IMR-90 (cell line): ENCODE measurements around the gene PTPRN2. TPM values are rescaled to one million over a fixed set of nuclear protein-coding genes. Genes with fewer than 3 reads are reported as not detected.

ENCODE experiments used
- ATAC-seq: fragments of 200-7000 bp; cut with Tn5 transposase; 2 replicates; pipeline ENCODE4 v1.9.1; 2020; ENCODE audit warnings: low read depth, mild to moderate bottlenecking, moderate library complexity
- BruUV-seq: library from RNA; stranded (reverse); fragments of 400-500 nt; replicated peaks from 2 replicates; lab custom pipeline; 2021; lab: Mats Ljungman, UMichigan
- CTCF ChIA-PET: fragments of 300-600 bp; formaldehyde crosslinking; extraction: SDS; loops from one replicate; lab custom pipeline; 2021; ENCODE audit warnings: antibody characterized with exemption; lab: Yijun Ruan, JAX
- POLR2A ChIA-PET: fragments of 300-600 bp; sonication (Branson Sonifier 250); formaldehyde crosslinking; loops from one replicate; lab custom pipeline; 2022; ENCODE audit warnings: antibody characterized with exemption; ENCODE audit not compliant: unreplicated experiment; lab: Charles Lee
- DNase-seq: peaks from one replicate; pipeline ENCODE4 v3.0.0; 2013
- H2AFZ ChIP-seq: replicated peaks from 2 replicates; pipeline ENCODE3; 2013; ENCODE audit warnings: low read length, mild to moderate bottlenecking; ENCODE audit not compliant: poor library complexity
- H2AK5ac ChIP-seq: 2 replicates; pipeline ENCODE4 v1.6.1; 2013; ENCODE audit warnings: low read depth, low read length, inconsistent platforms
- H2AK9ac ChIP-seq: replicated peaks from 2 replicates; pipeline ENCODE3; 2013; ENCODE audit warnings: mild to moderate bottlenecking, low read depth, low read length, moderate library complexity; ENCODE audit not compliant: poor library complexity
- H2BK120ac ChIP-seq: 2 replicates; pipeline ENCODE4 v1.6.1; 2013; ENCODE audit warnings: low read depth, low read length, inconsistent platforms
- H2BK15ac ChIP-seq: 3 replicates; pipeline ENCODE4 v1.6.1; 2013; ENCODE audit warnings: low read depth, low read length, inconsistent platforms
- H2BK20ac ChIP-seq: 2 replicates; pipeline ENCODE4 v1.6.1; 2013; ENCODE audit warnings: low read depth, mild to moderate bottlenecking, inconsistent platforms, low read length, moderate library complexity
- H2BK5ac ChIP-seq: 2 replicates; pipeline ENCODE4 v1.6.1; 2013; ENCODE audit warnings: mild to moderate bottlenecking, low read depth, low read length, inconsistent platforms; ENCODE audit not compliant: poor library complexity, severe bottlenecking
- H3K14ac ChIP-seq: replicated peaks from 2 replicates; pipeline ENCODE4 v1.6.1; 2013; ENCODE audit warnings: low read depth, low read length, inconsistent platforms
- H3K18ac ChIP-seq: 2 replicates; pipeline ENCODE4 v1.6.1; 2013; ENCODE audit warnings: low read depth, low read length, control low read depth
- H3K23ac ChIP-seq: 2 replicates; pipeline ENCODE4 v1.6.1; 2013; ENCODE audit warnings: low read depth, low read length, inconsistent platforms
- H3K27ac ChIP-seq: 2 replicates; pipeline ENCODE4 v1.5.1; 2013; ENCODE audit warnings: mild to moderate bottlenecking, control low read depth, low read length; ENCODE audit not compliant: insufficient read depth
- H3K27me3 ChIP-seq: 2 replicates; pipeline ENCODE4 v1.6.1; 2013; ENCODE audit warnings: low read length; ENCODE audit not compliant: control insufficient read depth, insufficient read depth
- H3K36me3 ChIP-seq: 2 replicates; pipeline ENCODE4 v1.6.1; 2013; ENCODE audit warnings: low read length, mixed read lengths; ENCODE audit not compliant: control insufficient read depth, insufficient read depth
- H3K4ac ChIP-seq: 2 replicates; pipeline ENCODE4 v1.6.1; 2013; ENCODE audit warnings: low read depth, low read length, inconsistent platforms
- H3K4me1 ChIP-seq: 2 replicates; pipeline ENCODE4 v1.6.1; 2013; ENCODE audit warnings: low read length, mixed read lengths; ENCODE audit not compliant: control insufficient read depth, insufficient read depth
- H3K4me2 ChIP-seq: 2 replicates; pipeline ENCODE4 v1.6.1; 2013; ENCODE audit warnings: low read depth, mild to moderate bottlenecking, control low read depth, low read length, moderate library complexity
- H3K4me3 ChIP-seq: 2 replicates; pipeline ENCODE4 v1.5.1; 2013; ENCODE audit warnings: low read depth, mild to moderate bottlenecking, control low read depth, low read length, moderate library complexity; ENCODE audit not compliant: insufficient read depth
- H3K56ac ChIP-seq: 2 replicates; pipeline ENCODE4 v1.6.1; 2013; ENCODE audit warnings: low read length, inconsistent platforms; ENCODE audit not compliant: insufficient read depth; ENCODE audit errors: extremely low read depth
- H3K79me1 ChIP-seq, 2 experiments: 2 replicates each; pipeline ENCODE4 v1.6.1; 2013; ENCODE audit warnings: low read length in 2 of 2, inconsistent platforms in 1 of 2, low read depth in 1 of 2
- H3K9ac ChIP-seq: 2 replicates; pipeline ENCODE4 v1.6.1; 2013; ENCODE audit warnings: low read depth, low read length, control low read depth
- H3K9me1 ChIP-seq: 2 replicates; pipeline ENCODE4 v1.6.1; 2013; ENCODE audit warnings: low read length, inconsistent platforms; ENCODE audit not compliant: insufficient read depth
- H3K9me3 ChIP-seq: 2 replicates; pipeline ENCODE4 v1.6.1; 2013; ENCODE audit warnings: low read length; ENCODE audit not compliant: control insufficient read depth, insufficient read depth
- H4K20me1 ChIP-seq: 2 replicates; pipeline ENCODE4 v1.6.1; 2013; ENCODE audit warnings: low read length, inconsistent platforms; ENCODE audit not compliant: insufficient read depth
- H4K5ac ChIP-seq: 2 replicates; pipeline ENCODE4 v1.6.1; 2013; ENCODE audit warnings: mild to moderate bottlenecking, low read depth, low read length, control low read depth
- H4K8ac ChIP-seq, 2 experiments: 2 replicates each; pipeline ENCODE4 v1.6.1; 2013; ENCODE audit warnings: low read depth in 2 of 2, low read length in 2 of 2, control low read depth in 1 of 2, inconsistent platforms in 1 of 2
- H4K91ac ChIP-seq: 2 replicates; pipeline ENCODE4 v1.6.1; 2013; ENCODE audit warnings: low read depth, low read length, inconsistent platforms; ENCODE audit not compliant: insufficient read depth
- BHLHE40 ChIP-seq: fragments of 150-350 bp; IDR thresholded peaks from 2 replicates; pipeline ENCODE4 v1.6.1; 2016; ENCODE audit warnings: mild to moderate bottlenecking, low read depth, low read length
- CEBPB ChIP-seq: IDR thresholded peaks from 2 replicates; pipeline ENCODE4 v1.6.1; 2012; ENCODE audit warnings: low read depth, low read length, improper control_type of control experiment
- CHD1 ChIP-seq: IDR thresholded peaks from 2 replicates; pipeline ENCODE4 v1.6.1; 2012; ENCODE audit warnings: low read depth, low read length, improper control_type of control experiment
- CTCF ChIP-seq: conservative IDR thresholded peaks from 2 replicates; pipeline ENCODE4 v1.5.1; 2012; ENCODE audit warnings: mild to moderate bottlenecking, low read depth, low read length, improper control_type of control experiment
- ELK1 ChIP-seq: fragments of 150-350 bp; IDR thresholded peaks from 2 replicates; pipeline ENCODE4 v1.6.1; 2016; ENCODE audit warnings: low read depth, mild to moderate bottlenecking, low read length, moderate library complexity, borderline replicate concordance
- FOS ChIP-seq: fragments of 150-350 bp; IDR thresholded peaks from 2 replicates; pipeline ENCODE4 v1.6.1; 2016; ENCODE audit warnings: low read depth, low read length
- MAFK ChIP-seq: IDR thresholded peaks from 2 replicates; pipeline ENCODE4 v1.6.1; 2012; ENCODE audit warnings: low read depth, low read length, improper control_type of control experiment
- MAZ ChIP-seq: IDR thresholded peaks from 2 replicates; pipeline ENCODE4 v1.6.1; 2012; ENCODE audit warnings: low read depth, mild to moderate bottlenecking, low read length, improper control_type of control experiment, moderate library complexity, borderline replicate concordance
- MXI1 ChIP-seq: IDR thresholded peaks from 2 replicates; pipeline ENCODE4 v1.6.1; 2012; ENCODE audit warnings: low read depth, mild to moderate bottlenecking, low read length, moderate library complexity, borderline replicate concordance
- NFE2L2 ChIP-seq: fragments of 150-350 bp; IDR thresholded peaks from 2 replicates; pipeline ENCODE4 v1.6.1; 2016; ENCODE audit warnings: low read depth, mild to moderate bottlenecking, low read length
- POLR2A ChIP-seq: IDR thresholded peaks from 2 replicates; pipeline ENCODE4 v1.6.1; 2012; ENCODE audit warnings: mild to moderate bottlenecking, low read depth, low read length
- RAD21 ChIP-seq: IDR thresholded peaks from 2 replicates; pipeline ENCODE4 v1.6.1; 2012; ENCODE audit warnings: low read length, improper control_type of control experiment
- RCOR1 ChIP-seq: IDR thresholded peaks from 2 replicates; pipeline ENCODE4 v1.6.1; 2012; ENCODE audit warnings: mild to moderate bottlenecking, low read length, improper control_type of control experiment; ENCODE audit not compliant: insufficient replicate concordance
- RFX5 ChIP-seq: IDR thresholded peaks from 2 replicates; pipeline ENCODE4 v1.8.0; 2012; ENCODE audit warnings: low read depth, mild to moderate bottlenecking, low read length, moderate library complexity
- SMC3 ChIP-seq: fragments of 150-350 bp; IDR thresholded peaks from 2 replicates; pipeline ENCODE4 v1.6.1; 2016; ENCODE audit warnings: low read depth, mild to moderate bottlenecking, antibody characterized with exemption, low read length, moderate library complexity
- USF2 ChIP-seq: fragments of 150-350 bp; IDR thresholded peaks from 2 replicates; pipeline ENCODE4 v1.6.1; 2017; ENCODE audit warnings: mild to moderate bottlenecking, antibody characterized with exemption, low read length, low read depth
- WGBS, 2 experiments: methylation state at CpG; one replicate each; pipeline versions ENCODE4 v1.1.5 to v1.1.7; 2013; ENCODE audit warnings: missing lambda C conversion rate in 2 of 2; ENCODE audit not compliant: insufficient read length in 1 of 2; ENCODE audit errors: extremely low coverage in 2 of 2; 5-methylcytosine and 5-hydroxymethylcytosine counted together
- dilution Hi-C: fragments of 300-500 bp; cut with HindIII; formaldehyde crosslinking; loops from one replicate; pipeline ENCODE4 v1.14.3; 2018; ENCODE audit warnings: low sequenced_read_pairs; ENCODE audit not compliant: unreplicated experiment
- in situ Hi-C: fragments of 300-500 bp; cut with MboI; formaldehyde crosslinking; loops from 3 replicates; pipeline ENCODE4 v1.14.3; 2019; ENCODE audit warnings: low sequenced_read_pairs, inconsistent platforms, mixed read lengths
- intact Hi-C: fragments of 100-400 bp; cut with micrococcal nuclease; formaldehyde crosslinking; loops from 2 replicates; pipeline ENCODE4 v1.10.0; 2022
- polyA plus RNA-seq, 3 experiments: library from polyadenylated mRNA; depleted of rRNA; stranded (reverse); fragments of >200 nt; gene quantifications; 2 replicates each; pipeline ENCODE4 v1.2.3, GENCODE V29; 2012; ENCODE audit warnings: low replicate concordance in 1 of 3
- total RNA-seq: library from RNA; depleted of rRNA; stranded (reverse); fragments of >200 nt; gene quantifications from 2 replicates; pipeline ENCODE4 v1.2.3, GENCODE V29; 2012

The PTPRN2 gene
- total and polyA plus RNA-seq, 2 of the 4 experiments (the other 2 are of a cell fraction) = 0.03 TPM; not detected in 1

- DNase-seq = no peak
Observed at GRCh38 chr7:158183431-158183830, 404.2 kb downstream of the PTPRN2 start.

More at GRCh38 chr7:158183431-158183830, 404.2 kb downstream of the PTPRN2 start:
- Histone ChIP-seq H3K9me3 (peaks cover 17% of the 10 kb centered on the region; the same call in 1 of the 2 replicates), H2BK20ac (no peak overlapping the region), H2AK9ac (no peak overlapping the region), H3K9me1 (no peaks in the 10 kb centered on the region), H3K4me3 (no peak overlapping the region), H3K9ac (no peak overlapping the region), H3K27me3 (no peaks in the 10 kb centered on the region), H4K91ac (no peak overlapping the region), H4K5ac (no peak overlapping the region), H3K4me1 (no peaks in the 10 kb centered on the region), H3K23ac (no peak overlapping the region), H2BK5ac (no peak overlapping the region), H2BK15ac (no peak overlapping the region), H4K20me1 (no peaks in the 10 kb centered on the region), H4K8ac (no peak overlapping the region), H2AK5ac (no peak overlapping the region), H3K56ac (no peak overlapping the region), H3K14ac (no peak overlapping the region), H2BK120ac (no peak overlapping the region), H3K79me1 (no peaks in the 10 kb centered on the region), H3K4me2 (no peak overlapping the region), H3K27ac (no peak overlapping the region), H2AFZ (no peak overlapping the region), H3K4ac (no peak overlapping the region), H3K36me3 (no peaks in the 10 kb centered on the region), H3K18ac (no peak overlapping the region)
- BruUV-seq = no TSS peak
- intact Hi-C loops (loop anchor here (5.0 kb wide), 1 partner anchor 746 kb away; no protein-coding TSS in a partner anchor), in situ Hi-C loops (no loop called here), dilution Hi-C loops (no loop called here)
- WGBS, 2 experiments = 17% methylated on average over 1 of the region's 3 CpGs; no CpG with 5 or more reads in 1 of the 2 experiments
- ChIA-PET POLR2A (no interaction called here), CTCF (no interaction called here)
- TF ChIP-seq CEBPB (no peak), ELK1 (no peak), CTCF (no peak), MXI1 (no peak), RAD21 (no peak), POLR2A (no peak), FOS (no peak), MAZ (no peak), MAFK (no peak), RFX5 (no peak), CHD1 (no peak), USF2 (no peak), NFE2L2 (no peak), SMC3 (no peak), RCOR1 (no peak), BHLHE40 (no peak)
- ATAC-seq = no peak
